NAMALWA (cell line): ENCODE measurements around the gene MESD.

ENCODE experiments used
- DNase-seq: peaks from one replicate; pipeline ENCODE4 v3.0.0-alpha.2; 2015; ENCODE audit warnings: low spot score

MESD gene

GRCh38 chr15:80904998-80905397, 84.6 kb downstream of the MESD start:
- DNase-seq, result no peak

GRCh38 chr15:80902298-80902801, 87.3 kb downstream of the MESD start:
- no peak for DNase-seq

- DNase-seq, result no peak
Observed at GRCh38 chr15:80898040-80898439, 91.6 kb downstream of the MESD start.
